HepG2 (cell line): ENCODE results near the gene TRPT1. TPM values are rescaled to one million over a fixed set of nuclear protein-coding genes. Genes with fewer than 3 reads are reported as not detected.

Source experiments
- ATAC-seq: fragments of 200-7000 bp; cut with Tn5 transposase; 3 replicates; pipeline ENCODE4 v1.9.1; 2020; ENCODE audit warnings: mild to moderate bottlenecking, moderate library complexity
- BruUV-seq: library from RNA; stranded (reverse); fragments of 400-500 nt; replicated peaks from 2 replicates; lab custom pipeline; 2021; lab: Mats Ljungman, UMichigan
- CTCF ChIA-PET: fragments of 300-600 bp; formaldehyde crosslinking; extraction: SDS; loops from one replicate; lab custom pipeline; 2021; ENCODE audit warnings: low total read pairs, inconsistent platforms, low intra/inter-chr PET ratio; lab: Yijun Ruan, JAX
- POLR2A ChIA-PET: fragments of 350-600 bp; sonication (Branson Sonifier 250); formaldehyde crosslinking; loops from one replicate; lab custom pipeline; 2020; ENCODE audit warnings: antibody characterized with exemption, inconsistent platforms; lab: Yijun Ruan, JAX
- DNase-seq: peaks from one replicate; pipeline ENCODE4 v3.0.0-alpha.2; 2015; ENCODE audit warnings: low spot score
- FAIRE-seq: peaks from 3 replicates; lab custom pipeline; 2011; peaks lifted over from hg19 to GRCh38; lab: Jason Lieb, UNC
- H2AFZ ChIP-seq: one replicate; pipeline ENCODE4 v1.6.1; 2011; ENCODE audit warnings: low read length, inconsistent platforms
- H3K27ac ChIP-seq: fragments of 300-600 bp; 3 replicates; pipeline ENCODE4 v1.8.0; 2011; ENCODE audit warnings: mixed run types, mild to moderate bottlenecking, mixed read lengths, low read length, inconsistent platforms; ENCODE audit not compliant: insufficient read depth; ENCODE audit errors: extremely low read length
- H3K27me3 ChIP-seq, 2 experiments: fragments of 200-600 bp in 1 of 2; 2 replicates in 1 of 2; 3 replicates in 1 of 2; pipeline versions ENCODE4 v1.6.0 to v1.8.0; 2011; ENCODE audit warnings: low read length in 2 of 2, mild to moderate bottlenecking in 2 of 2, moderate library complexity in 2 of 2, inconsistent platforms in 1 of 2; ENCODE audit not compliant: insufficient read depth in 2 of 2, control insufficient read depth in 1 of 2
- H3K36me3 ChIP-seq, 2 experiments: fragments of 200-600 bp in 1 of 2; replicated peaks in 1 of 2; 2 replicates in 1 of 2; 3 replicates in 1 of 2; pipeline versions ENCODE4 v1.5.1 to v1.8.0; 2011; ENCODE audit warnings: low read length in 2 of 2, inconsistent platforms in 1 of 2; ENCODE audit not compliant: insufficient read depth in 2 of 2, control insufficient read depth in 1 of 2
- H3K4me1 ChIP-seq: 2 replicates; pipeline ENCODE4 v1.5.1; 2012; ENCODE audit warnings: low read length, inconsistent platforms; ENCODE audit not compliant: insufficient read depth
- H3K4me2 ChIP-seq: 2 replicates; pipeline ENCODE4 v1.6.0; 2011; ENCODE audit warnings: low read depth, low read length, inconsistent platforms
- H3K4me3 ChIP-seq, 3 experiments: fragments of 200-600 bp in 1 of 3; sonication (generic), shearing (Covaris generic) in 1 of 3; replicated peaks in 1 of 3; 2 replicates each; pipeline ENCODE4 v1.5.1; 2011 to 2016; ENCODE audit warnings: low read length in 3 of 3, inconsistent platforms in 2 of 3, low read depth in 2 of 3, mild to moderate bottlenecking in 2 of 3, control low read depth in 1 of 3, mixed read lengths in 1 of 3; ENCODE audit not compliant: insufficient read depth in 1 of 3
- H3K79me2 ChIP-seq: one replicate; pipeline ENCODE4 v1.6.1; 2011; ENCODE audit warnings: low read length, inconsistent platforms; ENCODE audit not compliant: insufficient read depth
- H3K9ac ChIP-seq: 2 replicates; pipeline ENCODE4 v1.6.0; 2011; ENCODE audit warnings: mild to moderate bottlenecking, low read depth, low read length, inconsistent platforms; ENCODE audit not compliant: insufficient read depth
- H3K9me3 ChIP-seq: 2 replicates; pipeline ENCODE4 v1.5.1; 2012; ENCODE audit warnings: mild to moderate bottlenecking, low read length
- H4K20me1 ChIP-seq: 2 replicates; pipeline ENCODE4 v1.6.0; 2011; ENCODE audit warnings: inconsistent platforms, mild to moderate bottlenecking, low read length, moderate library complexity; ENCODE audit not compliant: insufficient read depth
- ARID4A ChIP-seq: sonication (generic); formaldehyde crosslinking; IDR thresholded peaks from 2 replicates; pipeline ENCODE4 v1.5.0; 2020; ENCODE audit warnings: mild to moderate bottlenecking, missing genetic modification reagents, borderline replicate concordance
- ARNTL ChIP-seq: sonication (generic); formaldehyde crosslinking; IDR thresholded peaks from 2 replicates; pipeline ENCODE4 v1.4.0; 2020; ENCODE audit warnings: mild to moderate bottlenecking, missing genetic modification reagents
- ERF ChIP-seq: IDR thresholded peaks from 2 replicates; pipeline ENCODE4 v1.6.1; 2018; ENCODE audit warnings: missing biosample characterization, missing genetic modification reagents
- GPN1 ChIP-seq: sonication (generic); formaldehyde crosslinking; IDR thresholded peaks from 2 replicates; pipeline ENCODE4 v1.5.1; 2020; ENCODE audit warnings: missing genetic modification reagents, borderline replicate concordance
- SIX4 ChIP-seq: sonication (generic); formaldehyde crosslinking; IDR thresholded peaks from 2 replicates; pipeline ENCODE4 v1.4.0; 2020; ENCODE audit warnings: missing genetic modification reagents
- SMAD3 ChIP-seq: sonication (generic); formaldehyde crosslinking; IDR thresholded peaks from 2 replicates; pipeline ENCODE4 v1.4.0; 2020; ENCODE audit warnings: missing genetic modification reagents
- ZBTB10 ChIP-seq: sonication (generic); formaldehyde crosslinking; IDR thresholded peaks from 2 replicates; pipeline ENCODE4 v1.4.0; 2020; ENCODE audit warnings: missing genetic modification reagents, borderline replicate concordance
- ZMAT5 ChIP-seq: sonication (generic); formaldehyde crosslinking; IDR thresholded peaks from 2 replicates; pipeline ENCODE4 v1.5.0; 2020; ENCODE audit warnings: mild to moderate bottlenecking, low read depth, missing genetic modification reagents, borderline replicate concordance
- ZNF317 ChIP-seq: sonication (generic); formaldehyde crosslinking; IDR thresholded peaks from 2 replicates; pipeline ENCODE4 v1.5.0; 2020; ENCODE audit warnings: mild to moderate bottlenecking, missing genetic modification reagents
- ZNF672 ChIP-seq: sonication (generic); formaldehyde crosslinking; IDR thresholded peaks from 2 replicates; pipeline ENCODE4 v1.8.1; 2022; ENCODE audit warnings: missing genetic modification reagents
- ZNF761 ChIP-seq: sonication (generic); formaldehyde crosslinking; conservative IDR thresholded peaks from 2 replicates; pipeline ENCODE4 v1.4.0; 2020; ENCODE audit warnings: mild to moderate bottlenecking, missing genetic modification reagents
- WGBS: methylation state at CpG from one replicate; pipeline ENCODE4 v1.1.6; 2017; ENCODE audit warnings: low lambda C conversion rate; 5-methylcytosine and 5-hydroxymethylcytosine counted together
- in situ Hi-C: cut with HindIII; loops from 2 replicates; pipeline ENCODE4 v1.10.0; 2017; ENCODE audit warnings: low pct_unique_long_range_greater_than_20kb; ENCODE audit not compliant: extremely low pct_ligation_motif_present
- intact Hi-C: fragments of 100-400 bp; cut with micrococcal nuclease; formaldehyde crosslinking; loops from one replicate; pipeline ENCODE4 v1.10.0; 2022; ENCODE audit not compliant: unreplicated experiment
- polyA plus RNA-seq, 8 experiments: library from polyadenylated mRNA; depleted of rRNA in 3 of 8; stranded (reverse) in 7 of 8; unstranded in 1 of 8; fragments of >200 nt; fragmentation: Illumina TruSeq in 4 of 8; extraction: Trizol in 4 of 8; gene quantifications; 2 replicates each; pipeline versions ENCODE4 v1.2.1 to v1.2.3, GENCODE V29; 2011 to 2016; ENCODE audit warnings: low read depth in 4 of 8, missing spikeins in 1 of 8, mixed read lengths in 1 of 8; ENCODE audit not compliant: insufficient read depth in 1 of 8
- total RNA-seq, 5 experiments: library from RNA; depleted of rRNA; stranded (reverse); fragments of >200 nt; fragmentation: Illumina TruSeq; extraction: Trizol; gene quantifications; 2 replicates each; pipeline ENCODE4 v1.2.3, GENCODE V29; 2016; ENCODE audit warnings: low read depth in 1 of 5
- TF ChIP-seq, protein P1 (sequence below): IDR thresholded peaks from 2 replicates; pipeline ENCODE4 v1.6.1; 2018; ENCODE audit warnings: missing genetic modification reagents, mild to moderate bottlenecking, missing compliant biosample characterization

Gene TRPT1
- total and polyA plus RNA-seq, 2 of the 13 experiments (the other 11 are each of a cell fraction or from before 2014, with no cell fraction given): 24.8 to 40.7 TPM

- Histone ChIP-seq H2AFZ (peak overlapping the region; percentile 68), H3K4me1 (peaks cover 44% of the 10 kb centered on the region), H3K9ac (peak overlapping the region; percentile 57), H4K20me1 (no peaks in the 10 kb centered on the region; the same call in 1 of the 2 replicates), H3K79me2 (no peaks in the 10 kb centered on the region), H3K9me3 (no peaks in the 10 kb centered on the region), H3K36me3 (no peaks in the 10 kb centered on the region), H3K4me2 (peak overlapping the region; percentile 77), H3K27ac (peak overlapping the region; percentile 20), H3K4me3 (peak overlapping the region in 1 of 3 experiments; percentile 42; a peak in 2 of 6 replicates), H3K27me3 (no peaks in the 10 kb centered on the region)
- no TSS peak for BruUV-seq
- ChIA-PET CTCF (no interaction called here), POLR2A (interaction anchor here (0.7 to 1.5 kb wide), 10 partner anchors 9 to 293 kb away, joined by 3 to 19 read pairs (median 3); partner anchors contain the start of genes FKBP2, MACROD1, NUDT22 and TRMT112)
- peak; percentile 85 for FAIRE-seq
- peak; percentile 51 for ATAC-seq
- intact Hi-C loops: loop anchor here (10.0 kb wide), 1 partner anchor 123 kb away; the partner anchor contains the start of genes CATSPERZ and ESRRA
- in situ Hi-C loops: no loop called here
- 37% methylated on average over 17 of the region's 17 CpGs for WGBS
- DNase-seq: peak; percentile 82
- TF ChIP-seq SMAD3 (CRISPR knock-in tag) (no peak), ZBTB10 (CRISPR knock-in tag) (no peak), ARID4A (CRISPR knock-in tag) (peak; percentile 37; the same call in 1 of the 2 replicates), ZNF761 (CRISPR knock-in tag) (no peak), ERF (CRISPR knock-in tag) (peak; percentile 38; the same call in 1 of the 2 replicates), ZMAT5 (no peak), SIX4 (CRISPR knock-in tag) (no peak), ARNTL (CRISPR knock-in tag) (no peak), ZNF672 (CRISPR knock-in tag) (no peak), GPN1 (CRISPR knock-in tag) (no peak), ZNF317 (no peak)
- TF ChIP-seq, protein P1, sequence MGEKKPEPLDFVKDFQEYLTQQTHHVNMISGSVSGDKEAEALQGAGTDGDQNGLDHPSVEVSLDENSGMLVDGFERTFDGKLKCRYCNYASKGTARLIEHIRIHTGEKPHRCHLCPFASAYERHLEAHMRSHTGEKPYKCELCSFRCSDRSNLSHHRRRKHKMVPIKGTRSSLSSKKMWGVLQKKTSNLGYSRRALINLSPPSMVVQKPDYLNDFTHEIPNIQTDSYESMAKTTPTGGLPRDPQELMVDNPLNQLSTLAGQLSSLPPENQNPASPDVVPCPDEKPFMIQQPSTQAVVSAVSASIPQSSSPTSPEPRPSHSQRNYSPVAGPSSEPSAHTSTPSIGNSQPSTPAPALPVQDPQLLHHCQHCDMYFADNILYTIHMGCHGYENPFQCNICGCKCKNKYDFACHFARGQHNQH: no peak
These were observed 44.2 kb downstream of the TRPT1 start for GRCh38 chr11:64181506-64182411.
